ENCODE measurements around the gene KHNYN.

DNA sequence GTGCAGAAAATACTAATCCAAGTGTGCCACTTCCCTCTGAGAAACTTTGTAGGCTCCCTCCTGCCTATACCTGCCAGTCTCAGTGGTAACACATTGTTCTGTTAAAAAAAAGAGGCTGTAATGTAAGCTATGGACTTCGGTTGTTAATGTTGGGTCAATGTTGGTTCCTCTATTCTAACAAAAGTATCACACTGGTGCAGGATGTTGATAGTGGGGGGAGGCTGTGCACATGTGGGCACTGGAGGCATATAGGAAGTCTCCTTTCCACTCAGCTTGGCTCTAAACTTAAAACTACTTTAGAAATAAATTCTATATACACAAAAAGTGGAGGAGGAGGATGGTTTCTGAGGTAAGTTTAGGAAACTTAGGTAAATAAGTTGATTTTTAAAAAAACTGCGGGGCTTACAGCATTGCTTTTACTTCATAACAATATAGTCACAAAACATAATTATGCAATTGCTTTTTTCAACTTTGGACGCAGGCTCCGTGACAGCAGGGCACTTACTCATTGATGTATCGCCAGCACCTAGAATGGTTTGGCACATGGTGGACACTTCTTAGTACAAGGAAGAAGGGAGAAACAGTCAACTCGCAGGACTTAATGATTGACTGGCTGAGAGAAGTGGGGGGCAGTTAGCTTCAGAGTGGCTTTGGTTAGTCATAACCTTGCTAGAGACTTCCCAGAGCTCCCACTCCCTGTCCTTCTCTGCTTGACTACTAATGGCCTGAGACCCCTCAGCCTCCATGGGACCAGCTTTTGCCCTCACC lies 38.9 kb upstream of the KHNYN start:
- no peak for TF ChIP-seq EZH2 (IDR thresholded peaks at IDR 0.05; ENCODE audit: insufficient read depth, poor library complexity, severe bottlenecking)
- no peak for TF ChIP-seq EZH2phosphoT487 (IDR thresholded peaks at IDR 0.05; ENCODE audit: insufficient read depth, low read depth)

Measured in GM23248 (cell line).